Activated CD8-positive, alpha-beta memory T cell treated with anti-CD3 and anti-CD28 coated beads, Interleukin-2, amount 10 ng/mL, durations not matched to agents 7 days and 5 days (primary cell): ENCODE measurements around the gene HMX2. TPM values are rescaled to one million over a fixed set of nuclear protein-coding genes. Genes with fewer than 3 reads are reported as not detected.

Experiments
- total RNA-seq, 2 experiments: library from RNA; stranded (reverse); gene quantifications; one replicate each; pipeline ENCODE4 v1.2.3, GENCODE V29; 2021

Gene HMX2
- total RNA-seq, 2 experiments from 2014 or later, result not detected

Other genes starting within 250 kb of the HMX2 start
- gene FAM24A, start 237.5 kb upstream of the HMX2 start, total RNA-seq, result not detected
- 10 to 100 TPM in 1 of 2 experiments, 1 to 10 TPM in 1; 9.5 to 11.8 TPM for gene C10orf88, start 193.9 kb upstream of the HMX2 start, total RNA-seq
- 1 to 10 TPM; 2.8 to 4.5 TPM for gene PSTK, start 167.7 kb upstream of the HMX2 start, total RNA-seq
- gene IKZF5, start 139.3 kb upstream of the HMX2 start, total RNA-seq, result 10 to 100 TPM; 12.0 to 18.0 TPM
- 10 to 100 TPM; 17.4 to 20.6 TPM for gene ACADSB, start 139.1 kb upstream of the HMX2 start, total RNA-seq
- gene HMX3, start 12.2 kb upstream of the HMX2 start, total RNA-seq, result not detected
- 100 to 1,000 TPM; 282 to 319 TPM for gene BUB3, start 6.3 kb downstream of the HMX2 start, total RNA-seq